Measurements from ENCODE around the gene CAMSAP3.

Gene CAMSAP3

GRCh38 chr19:7614859-7615741 is 19.4 kb downstream of the CAMSAP3 start:
- DNase-seq: no peak

GRCh38 chr19:7617172-7617571 is 21.5 kb downstream of the CAMSAP3 start:
- DNase-seq: no peak

- no peak for DNase-seq
Measured at GRCh38 chr19:7617735-7618134, 22.1 kb downstream of the CAMSAP3 start.

- no peak for DNase-seq
Measured at GRCh38 chr19:7618348-7618747, 22.7 kb downstream of the CAMSAP3 start.

GRCh38 chr19:7618771-7619510 is 23.3 kb downstream of the CAMSAP3 start:
- no peak for DNase-seq

GRCh38 chr19:7619671-7620441 is 24.2 kb downstream of the CAMSAP3 start:
- no peak for DNase-seq

GRCh38 chr19:7620442-7621412 is 25.1 kb downstream of the CAMSAP3 start:
- DNase-seq: no peak

- no peak for DNase-seq
Measured at GRCh38 chr19:7622933-7623685, 27.4 kb downstream of the CAMSAP3 start.

- no peak for DNase-seq
Measured at GRCh38 chr19:7623725-7624603, 28.3 kb downstream of the CAMSAP3 start.

- DNase-seq: no peak
Measured at GRCh38 chr19:7624810-7625209, 29.1 kb downstream of the CAMSAP3 start.

- no peak for DNase-seq
Measured at GRCh38 chr19:7625763-7626372, 30.2 kb downstream of the CAMSAP3 start.

- no peak for DNase-seq
Measured at GRCh38 chr19:7627166-7627565, 31.5 kb downstream of the CAMSAP3 start.

- no peak for DNase-seq
Measured at GRCh38 chr19:7628589-7629311, 33.1 kb downstream of the CAMSAP3 start.

- DNase-seq: peak; percentile 99
Measured at GRCh38 chr19:7629347-7630054, 33.8 kb downstream of the CAMSAP3 start, which contains the start of the genes PET100 and XAB2. TSS of gene PET100 (plus strand) at chr19:7629793. CDS start at chr19:7629834, 41 bp downstream. TSS of gene XAB2 (minus strand) at chr19:7629545. CDS start at chr19:7629527, 18 bp downstream.

- no peak for DNase-seq
Measured at GRCh38 chr19:7631577-7631976, 35.9 kb downstream of the CAMSAP3 start.

GRCh38 chr19:7632340-7633203 is 36.9 kb downstream of the CAMSAP3 start:
- DNase-seq: no peak

GRCh38 chr19:7633698-7634097 is 38.0 kb downstream of the CAMSAP3 start, which contains the start of gene PCP2:
TSS of gene PCP2 (minus strand) at chr19:7633719. CDS start at chr19:7633457, 262 bp downstream.
- DNase-seq: no peak
